GM12878 (cell line): ENCODE measurements around the gene SPTLC3. TPM values are rescaled to one million over a fixed set of nuclear protein-coding genes. Genes with fewer than 3 reads are reported as not detected.

Source experiments
- ATAC-seq: fragments of 200-7000 bp; cut with Tn5 transposase; 3 replicates; pipeline ENCODE4 v1.9.1; 2020; ENCODE audit warnings: mild to moderate bottlenecking, moderate library complexity
- BruUV-seq: library from RNA; stranded (reverse); fragments of 400-500 nt; replicated peaks from 2 replicates; lab custom pipeline; 2021; lab: Mats Ljungman, UMichigan
- CTCF ChIA-PET: fragments of 300-600 bp; sonication (Branson Sonifier 250); formaldehyde crosslinking; extraction: SDS; loops from one replicate; lab custom pipeline; 2021; ENCODE audit warnings: inconsistent platforms; lab: Yijun Ruan, JAX
- POLR2A ChIA-PET: fragments of 350-600 bp; formaldehyde crosslinking; extraction: SDS; loops from one replicate; lab custom pipeline; 2021; ENCODE audit warnings: inconsistent platforms; lab: Charles Lee
- RAD21 ChIA-PET: fragments of 300-600 bp; sonication (Branson Sonifier 250); formaldehyde crosslinking; loops from one replicate; lab custom pipeline; 2023; ENCODE audit warnings: antibody characterized with exemption; ENCODE audit not compliant: unreplicated experiment; lab: Charles Lee
- SMC1A ChIA-PET: fragments of 300-600 bp; sonication (Branson Sonifier 250); formaldehyde crosslinking; loops from one replicate; lab custom pipeline; 2023; ENCODE audit not compliant: unreplicated experiment, uncharacterized antibody; lab: Charles Lee
- DNase-seq: peaks from one replicate; pipeline ENCODE4 v3.0.0-alpha.2; 2011; ENCODE audit warnings: low read depth, low spot score
- FAIRE-seq: peaks from 3 replicates; lab custom pipeline; 2011; peaks lifted over from hg19 to GRCh38; lab: Jason Lieb, UNC
- H2AFZ ChIP-seq: 2 replicates; pipeline ENCODE4 v1.6.0; 2011; ENCODE audit warnings: low read depth, low read length, control low read depth; ENCODE audit not compliant: control insufficient read depth
- H3K27ac ChIP-seq: 2 replicates; pipeline ENCODE4 v1.5.1; 2011; ENCODE audit warnings: control low read depth; ENCODE audit not compliant: control insufficient read depth, insufficient read depth
- H3K27me3 ChIP-seq, 2 experiments: replicated peaks in 1 of 2; 2 replicates each; pipeline versions ENCODE4 v1.6.0 to v1.6.1; 2011; ENCODE audit warnings: low read length in 1 of 2; ENCODE audit not compliant: control insufficient read depth in 2 of 2, insufficient read depth in 2 of 2
- H3K36me3 ChIP-seq, 2 experiments: 2 replicates each; pipeline ENCODE4 v1.5.1; 2011; ENCODE audit warnings: low read length in 1 of 2; ENCODE audit not compliant: control insufficient read depth in 2 of 2, insufficient read depth in 2 of 2
- H3K4me1 ChIP-seq: 2 replicates; pipeline ENCODE4 v1.6.1; 2011; ENCODE audit warnings: mild to moderate bottlenecking, low read length, moderate library complexity, mixed read lengths; ENCODE audit not compliant: control insufficient read depth, insufficient read depth
- H3K4me2 ChIP-seq: 2 replicates; pipeline ENCODE4 v1.6.0; 2011; ENCODE audit warnings: control low read depth; ENCODE audit not compliant: control insufficient read depth, insufficient read depth
- H3K4me3 ChIP-seq: fragments of 200-600 bp; sonication (generic); 2 replicates; pipeline ENCODE4 v1.5.1; 2016
- H3K79me2 ChIP-seq: 2 replicates; pipeline ENCODE4 v1.6.0; 2011; ENCODE audit warnings: low read length; ENCODE audit not compliant: control insufficient read depth, insufficient read depth
- H3K9ac ChIP-seq: 2 replicates; pipeline ENCODE4 v1.8.0; 2011; ENCODE audit warnings: low read length, control low read depth, mixed read lengths; ENCODE audit not compliant: control insufficient read depth, insufficient read depth
- H3K9me3 ChIP-seq: replicated peaks from 3 replicates; pipeline ENCODE4 v1.5.1; 2011; ENCODE audit warnings: mild to moderate bottlenecking, low read length; ENCODE audit not compliant: control insufficient read depth, insufficient read depth
- H4K20me1 ChIP-seq: 2 replicates; pipeline ENCODE4 v1.6.0; 2011; ENCODE audit not compliant: control insufficient read depth, insufficient read depth
- ATF7 ChIP-seq: fragments of 450-650 bp; IDR thresholded peaks from 2 replicates; pipeline ENCODE4 v1.6.1; 2016; ENCODE audit warnings: low read depth, mild to moderate bottlenecking
- CBX5 ChIP-seq: sonication (generic); IDR thresholded peaks from 2 replicates; pipeline ENCODE4 v1.6.1; 2016; ENCODE audit warnings: low read depth, moderate library complexity, mild to moderate bottlenecking, inconsistent platforms
- CHD1 ChIP-seq: IDR thresholded peaks from 2 replicates; pipeline ENCODE4 v1.6.1; 2012; ENCODE audit warnings: low read depth, low read length, improper control_type of control experiment
- CHD2 ChIP-seq: IDR thresholded peaks from 2 replicates; pipeline ENCODE4 v1.6.1; 2011; ENCODE audit warnings: low read depth, low read length, improper control_type of control experiment, borderline replicate concordance
- FOS ChIP-seq: IDR thresholded peaks from 3 replicates; pipeline ENCODE4 v1.6.1; 2011; ENCODE audit warnings: borderline replicate concordance; ENCODE audit not compliant: insufficient read length; ENCODE audit errors: extremely low read depth
- IKZF2 ChIP-seq, 2 experiments: fragments of 450-650 bp; IDR thresholded peaks; 2 replicates each; pipeline ENCODE4 v1.6.1; 2017; ENCODE audit warnings: mild to moderate bottlenecking in 2 of 2, moderate library complexity in 2 of 2
- KAT2A ChIP-seq: conservative IDR thresholded peaks from 2 replicates; pipeline ENCODE4 v1.6.1; 2011; ENCODE audit warnings: low read depth, low read length; ENCODE audit not compliant: control insufficient read depth
- MEF2B ChIP-seq: fragments of 450-650 bp; IDR thresholded peaks from 2 replicates; pipeline ENCODE4 v1.6.1; 2018; ENCODE audit warnings: mild to moderate bottlenecking, moderate library complexity; ENCODE audit not compliant: partially characterized antibody, poor library complexity, severe bottlenecking
- MTA2 ChIP-seq: fragments of 450-650 bp; IDR thresholded peaks from 2 replicates; pipeline ENCODE4 v1.6.1; 2016; ENCODE audit warnings: low read depth, mild to moderate bottlenecking, moderate library complexity
- MTA3 ChIP-seq: IDR thresholded peaks from 2 replicates; pipeline ENCODE4 v1.6.1; 2012; ENCODE audit warnings: low read length, inconsistent platforms, borderline replicate concordance
- SP1 ChIP-seq: IDR thresholded peaks from one replicate; pipeline ENCODE4 v1.6.1; 2011; ENCODE audit warnings: low read depth, low read length
- STAT3 ChIP-seq: IDR thresholded peaks from 2 replicates; pipeline ENCODE4 v1.6.1; 2011; ENCODE audit warnings: low read depth, low read length, improper control_type of control experiment
- TARDBP ChIP-seq: IDR thresholded peaks from 2 replicates; pipeline ENCODE4 v1.6.1; 2016; ENCODE audit warnings: borderline replicate concordance
- ZNF384 ChIP-seq: IDR thresholded peaks from 2 replicates; pipeline ENCODE4 v1.6.1; 2012; ENCODE audit warnings: low read depth, mild to moderate bottlenecking, low read length, improper control_type of control experiment, borderline replicate concordance
- ZNF622 ChIP-seq: fragments of 450-650 bp; IDR thresholded peaks from 2 replicates; pipeline ENCODE4 v1.6.1; 2017; ENCODE audit warnings: mild to moderate bottlenecking, inconsistent platforms
- WGBS: methylation state at CpG from one replicate; pipeline ENCODE4 v1.1.6; 2016; ENCODE audit warnings: low lambda C conversion rate; ENCODE audit not compliant: insufficient replicate concordance, insufficient coverage; ENCODE audit errors: missing lambda C conversion rate; 5-methylcytosine and 5-hydroxymethylcytosine counted together
- in situ Hi-C: fragments of 300-500 bp; cut with MboI; formaldehyde crosslinking; loops from 9 replicates; pipeline ENCODE4 v1.14.3; 2018; ENCODE audit warnings: mixed read lengths
- intact Hi-C: fragments of 100-400 bp; cut with micrococcal nuclease; formaldehyde crosslinking; loops from one replicate; pipeline ENCODE4 v1.14.2; 2022; ENCODE audit not compliant: unreplicated experiment
- polyA plus RNA-seq, 11 experiments: library from polyadenylated mRNA; depleted of rRNA in 4 of 11; unstranded in 6 of 11; stranded (reverse) in 5 of 11; fragments of >200 nt; fragmentation: Nextera tagmentation in 4 of 11; fragmentation: Illumina TruSeq in 1 of 11; extraction: Ambion mirVana in 4 of 11; extraction: Trizol in 1 of 11; gene quantifications; 1 replicate in 1 of 11; 2 replicates in 10 of 11; pipeline versions ENCODE4 v1.2.1 to v1.2.3, GENCODE V29; 2011 to 2016; ENCODE audit warnings: inconsistent platforms in 2 of 11, missing spikeins in 2 of 11, low read depth in 1 of 11
- total RNA-seq, 4 experiments: library from RNA; depleted of rRNA in 3 of 4; stranded (reverse); fragments of >200 nt in 3 of 4; fragmentation: Illumina TruSeq in 1 of 4; extraction: Trizol in 1 of 4; gene quantifications; 2 replicates each; pipeline versions ENCODE4 v1.2.1 to v1.2.3, GENCODE V29; 2013 to 2021
- TF ChIP-seq, protein P1 (sequence below): fragments of 450-650 bp; IDR thresholded peaks from 2 replicates; pipeline ENCODE4 v1.6.1; 2017; ENCODE audit warnings: mild to moderate bottlenecking, low read depth, inconsistent platforms; ENCODE audit not compliant: poor library complexity, severe bottlenecking

The SPTLC3 gene
- total and polyA plus RNA-seq, 10 of the 15 experiments (the other 5 are each of a cell fraction or from before 2014, with no cell fraction given): 0.04 to 0.29 (median 0.06) TPM; not detected in 7

DNA sequence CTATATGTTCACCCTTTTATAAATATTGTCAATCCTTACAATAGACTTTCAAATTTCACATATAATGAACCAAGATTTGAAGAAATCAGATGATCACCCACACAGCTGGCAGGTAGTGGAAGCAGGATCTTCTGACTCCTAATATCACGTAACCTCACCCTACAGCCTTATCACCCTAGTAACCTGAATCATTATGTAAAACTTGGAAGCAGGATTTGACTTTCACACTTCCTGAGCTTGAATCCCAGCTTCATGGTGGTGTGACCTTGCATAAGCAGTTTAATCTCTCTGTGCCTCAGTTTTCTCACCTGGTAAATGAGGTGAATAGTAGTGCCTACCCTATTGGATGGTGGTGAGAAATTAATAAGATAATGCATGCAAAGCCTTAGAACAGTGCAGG lies 16.4 kb downstream of the SPTLC3 start:
- no peak overlapping the region for H3K27ac ChIP-seq
- CTCF ChIA-PET: no interaction called here
- no peak for ATAC-seq
- H2AFZ ChIP-seq: no peak overlapping the region
- no TSS peak for BruUV-seq
- no peaks in the 10 kb centered on the region for H3K4me1 ChIP-seq
- intact Hi-C loops: no loop called here
- no peak overlapping the region for H3K9ac ChIP-seq
- POLR2A ChIA-PET: no interaction called here
- in situ Hi-C loops: no loop called here
- no peak overlapping the region for H3K4me3 ChIP-seq
- H3K36me3 ChIP-seq: no peaks in the 10 kb centered on the region
- 91% methylated on average over 1 of the region's 1 CpG for WGBS
- no peaks in the 10 kb centered on the region for H4K20me1 ChIP-seq
- RAD21 ChIA-PET: no interaction called here
- no peaks in the 10 kb centered on the region; a peak in 1 of 4 replicates for H3K27me3 ChIP-seq
- FAIRE-seq: no peak
- SMC1A ChIA-PET: no interaction called here
- TF ChIP-seq ZNF622 (no peak), FOS (no peak), MEF2B (no peak), ATF7 (no peak), MTA3 (no peak), MTA2 (no peak), IKZF2 (IDR thresholded peaks at IDR 0.05) (no peak), CHD1 (no peak), KAT2A (no peak), CHD2 (no peak), STAT3 (no peak), ZNF384 (no peak), SP1 (no peak), TARDBP (no peak), CBX5 (no peak)
- TF ChIP-seq, protein P1, sequence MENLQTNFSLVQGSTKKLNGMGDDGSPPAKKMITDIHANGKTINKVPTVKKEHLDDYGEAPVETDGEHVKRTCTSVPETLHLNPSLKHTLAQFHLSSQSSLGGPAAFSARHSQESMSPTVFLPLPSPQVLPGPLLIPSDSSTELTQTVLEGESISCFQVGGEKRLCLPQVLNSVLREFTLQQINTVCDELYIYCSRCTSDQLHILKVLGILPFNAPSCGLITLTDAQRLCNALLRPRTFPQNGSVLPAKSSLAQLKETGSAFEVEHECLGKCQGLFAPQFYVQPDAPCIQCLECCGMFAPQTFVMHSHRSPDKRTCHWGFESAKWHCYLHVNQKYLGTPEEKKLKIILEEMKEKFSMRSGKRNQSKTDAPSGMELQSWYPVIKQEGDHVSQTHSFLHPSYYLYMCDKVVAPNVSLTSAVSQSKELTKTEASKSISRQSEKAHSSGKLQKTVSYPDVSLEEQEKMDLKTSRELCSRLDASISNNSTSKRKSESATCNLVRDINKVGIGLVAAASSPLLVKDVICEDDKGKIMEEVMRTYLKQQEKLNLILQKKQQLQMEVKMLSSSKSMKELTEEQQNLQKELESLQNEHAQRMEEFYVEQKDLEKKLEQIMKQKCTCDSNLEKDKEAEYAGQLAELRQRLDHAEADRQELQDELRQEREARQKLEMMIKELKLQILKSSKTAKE: no peak
- TF ChIP-seq, all 136 proteins: peak for 0
- no peak for DNase-seq
- no peaks in the 10 kb centered on the region for H3K79me2 ChIP-seq
- H3K9me3 ChIP-seq: no peaks in the 10 kb centered on the region; the same call in 2 of the 3 replicates
- no peak overlapping the region for H3K4me2 ChIP-seq
